GM21723 (cell line): ENCODE measurements around the gene ADAMTS14.
"Not testable (repeated sequence)": the region's sequence is repeated elsewhere in the genome, so short reads cannot be mapped to it uniquely, and the experiment has no call there.

Experiments used
- ATAC-seq: cut with Tn5 transposase; IDR thresholded peaks from one replicate; pipeline ENCODE4 v1.9.1; 2021; ENCODE audit warnings: mild to moderate bottlenecking, moderate library complexity; ENCODE audit not compliant: unreplicated experiment

Gene ADAMTS14, protein sequence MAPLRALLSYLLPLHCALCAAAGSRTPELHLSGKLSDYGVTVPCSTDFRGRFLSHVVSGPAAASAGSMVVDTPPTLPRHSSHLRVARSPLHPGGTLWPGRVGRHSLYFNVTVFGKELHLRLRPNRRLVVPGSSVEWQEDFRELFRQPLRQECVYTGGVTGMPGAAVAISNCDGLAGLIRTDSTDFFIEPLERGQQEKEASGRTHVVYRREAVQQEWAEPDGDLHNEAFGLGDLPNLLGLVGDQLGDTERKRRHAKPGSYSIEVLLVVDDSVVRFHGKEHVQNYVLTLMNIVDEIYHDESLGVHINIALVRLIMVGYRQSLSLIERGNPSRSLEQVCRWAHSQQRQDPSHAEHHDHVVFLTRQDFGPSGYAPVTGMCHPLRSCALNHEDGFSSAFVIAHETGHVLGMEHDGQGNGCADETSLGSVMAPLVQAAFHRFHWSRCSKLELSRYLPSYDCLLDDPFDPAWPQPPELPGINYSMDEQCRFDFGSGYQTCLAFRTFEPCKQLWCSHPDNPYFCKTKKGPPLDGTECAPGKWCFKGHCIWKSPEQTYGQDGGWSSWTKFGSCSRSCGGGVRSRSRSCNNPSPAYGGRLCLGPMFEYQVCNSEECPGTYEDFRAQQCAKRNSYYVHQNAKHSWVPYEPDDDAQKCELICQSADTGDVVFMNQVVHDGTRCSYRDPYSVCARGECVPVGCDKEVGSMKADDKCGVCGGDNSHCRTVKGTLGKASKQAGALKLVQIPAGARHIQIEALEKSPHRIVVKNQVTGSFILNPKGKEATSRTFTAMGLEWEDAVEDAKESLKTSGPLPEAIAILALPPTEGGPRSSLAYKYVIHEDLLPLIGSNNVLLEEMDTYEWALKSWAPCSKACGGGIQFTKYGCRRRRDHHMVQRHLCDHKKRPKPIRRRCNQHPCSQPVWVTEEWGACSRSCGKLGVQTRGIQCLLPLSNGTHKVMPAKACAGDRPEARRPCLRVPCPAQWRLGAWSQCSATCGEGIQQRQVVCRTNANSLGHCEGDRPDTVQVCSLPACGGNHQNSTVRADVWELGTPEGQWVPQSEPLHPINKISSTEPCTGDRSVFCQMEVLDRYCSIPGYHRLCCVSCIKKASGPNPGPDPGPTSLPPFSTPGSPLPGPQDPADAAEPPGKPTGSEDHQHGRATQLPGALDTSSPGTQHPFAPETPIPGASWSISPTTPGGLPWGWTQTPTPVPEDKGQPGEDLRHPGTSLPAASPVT

GRCh38 chr10:70672165-70673042, at the start of gene ADAMTS14:
ADAMTS14 (plus strand) TSS chr10:70672506; CDS start chr10:70672803, 297 bp downstream.
- no peak for ATAC-seq

- no peak for ATAC-seq
Observed at GRCh38 chr10:70622541-70622940, 49.8 kb upstream of the ADAMTS14 start.

DNA sequence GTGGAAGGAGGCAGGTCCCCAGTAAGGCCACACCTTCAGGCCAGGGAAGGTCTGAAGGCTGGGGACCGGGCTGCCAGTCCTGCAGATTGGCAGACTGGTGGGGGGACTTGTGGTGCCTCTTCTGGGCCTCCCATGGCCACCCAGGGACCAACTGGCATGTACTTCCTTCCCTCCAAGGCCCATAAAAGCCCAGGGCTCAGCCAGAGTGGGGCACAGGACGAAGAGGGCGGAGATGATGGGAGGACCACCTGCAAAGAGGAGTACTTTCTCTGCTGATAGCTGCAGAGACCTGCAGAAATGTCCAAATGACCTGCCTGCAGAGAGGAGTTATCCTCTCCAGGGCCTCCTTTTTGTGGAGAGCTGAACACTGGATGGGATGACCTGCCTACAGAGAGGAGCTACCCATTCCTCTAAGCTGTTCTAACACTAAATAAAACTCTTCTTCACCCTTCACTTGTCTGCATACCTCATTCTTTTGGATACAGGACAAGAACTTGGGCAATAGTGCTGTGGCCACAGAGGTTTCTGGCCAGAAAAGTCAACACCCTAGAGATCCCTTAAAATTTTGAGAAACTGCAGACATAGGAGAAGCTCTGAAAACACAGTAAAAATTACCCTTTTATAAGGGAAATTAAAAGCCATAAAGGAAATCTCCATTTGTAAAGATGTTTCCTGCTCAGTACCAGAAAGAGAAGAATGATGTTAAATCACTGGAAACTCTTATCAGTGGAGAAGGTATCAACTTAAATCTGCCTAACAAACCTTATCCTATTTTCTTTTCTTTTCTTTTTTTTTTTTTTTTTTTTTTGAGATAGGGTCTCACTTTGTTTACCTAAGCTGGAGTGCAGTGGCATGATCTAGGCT, 49.1 kb upstream of the ADAMTS14 start:
- no peak for ATAC-seq

GRCh38 chr10:70626056-70626455, 46.2 kb upstream of the ADAMTS14 start:
- ATAC-seq = no peak

GRCh38 chr10:70629338-70629737, 43.0 kb upstream of the ADAMTS14 start:
- no peak for ATAC-seq

- ATAC-seq = not testable (repeated sequence)
Observed at GRCh38 chr10:70631735-70632134, 40.6 kb upstream of the ADAMTS14 start.

DNA sequence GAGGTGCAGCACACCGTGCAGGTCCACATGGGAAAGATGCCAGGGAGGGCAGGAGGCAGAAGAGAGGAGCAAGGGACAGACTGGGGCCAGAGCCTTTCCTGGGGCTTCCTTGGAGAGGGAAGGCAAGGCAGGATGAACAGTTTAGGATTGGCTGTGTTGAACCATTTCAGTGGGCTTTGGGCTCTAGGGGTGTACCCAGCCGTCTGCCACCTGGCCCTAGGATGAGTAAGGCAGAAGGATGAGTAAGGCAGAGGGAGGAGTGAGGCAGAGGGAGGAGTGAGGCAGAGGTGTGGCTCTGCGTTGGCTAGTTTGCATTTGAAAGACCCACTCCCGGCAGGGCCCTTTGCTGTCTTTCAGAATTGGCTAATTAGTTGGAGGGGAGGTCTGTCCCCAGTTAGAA, 38.3 kb upstream of the ADAMTS14 start:
- no peak for ATAC-seq

DNA sequence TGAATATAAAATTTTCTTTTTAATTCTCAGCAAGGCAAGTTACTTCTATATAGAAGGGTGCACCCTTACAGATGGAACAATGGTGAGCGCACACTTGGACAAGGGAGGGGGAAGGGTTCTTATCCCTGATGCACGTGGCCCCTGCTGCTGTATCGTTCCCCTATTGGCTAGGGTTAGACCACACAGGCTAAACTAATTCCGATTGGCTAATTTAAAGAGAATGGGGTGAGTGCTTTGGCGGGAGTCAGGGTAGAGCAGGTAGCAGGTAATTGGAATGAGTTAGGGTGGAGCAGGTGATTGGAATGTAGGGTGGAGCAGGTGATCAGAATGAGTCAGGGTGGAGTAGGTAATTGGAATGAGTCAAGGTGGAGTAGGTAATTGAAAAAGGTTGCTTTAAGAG, 37.8 kb upstream of the ADAMTS14 start:
- not testable (repeated sequence) for ATAC-seq

DNA sequence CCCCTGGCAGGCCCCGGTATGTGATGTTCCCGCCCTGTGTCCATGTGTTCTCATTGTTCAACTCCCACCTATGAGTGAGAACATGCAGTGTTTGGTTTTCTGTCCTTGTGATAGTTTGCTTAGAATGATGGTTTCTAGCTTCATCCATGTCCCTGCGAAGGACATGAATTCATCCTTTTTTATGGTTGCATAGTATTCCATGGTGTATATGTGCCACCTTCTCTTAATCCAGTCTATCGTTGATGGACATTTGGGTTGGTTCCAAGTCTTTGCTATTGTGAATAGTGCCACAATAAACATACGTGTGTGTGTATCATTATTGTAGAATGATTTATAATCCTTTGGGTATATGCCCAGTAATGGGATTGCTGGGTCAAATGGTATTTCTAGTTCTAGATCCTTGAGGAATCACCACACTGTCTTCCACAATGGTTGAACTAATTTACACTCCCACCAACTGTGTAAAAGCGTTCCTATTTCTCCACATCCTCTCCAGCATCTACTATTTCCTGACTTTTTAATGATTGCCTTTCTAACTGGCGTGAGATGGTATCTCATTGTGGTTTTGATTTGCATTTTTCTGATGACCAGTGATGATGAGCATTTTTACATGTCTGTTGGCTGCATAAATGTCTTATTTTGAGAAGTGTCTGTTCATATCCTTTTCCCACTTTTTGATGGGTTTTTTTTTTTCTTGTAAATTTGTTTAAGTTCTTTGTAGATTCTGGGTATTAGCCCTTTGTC, 32.5 kb upstream of the ADAMTS14 start:
- ATAC-seq = not testable (repeated sequence)

GRCh38 chr10:70643272-70643671, 29.0 kb upstream of the ADAMTS14 start:
- not testable (repeated sequence) for ATAC-seq

DNA sequence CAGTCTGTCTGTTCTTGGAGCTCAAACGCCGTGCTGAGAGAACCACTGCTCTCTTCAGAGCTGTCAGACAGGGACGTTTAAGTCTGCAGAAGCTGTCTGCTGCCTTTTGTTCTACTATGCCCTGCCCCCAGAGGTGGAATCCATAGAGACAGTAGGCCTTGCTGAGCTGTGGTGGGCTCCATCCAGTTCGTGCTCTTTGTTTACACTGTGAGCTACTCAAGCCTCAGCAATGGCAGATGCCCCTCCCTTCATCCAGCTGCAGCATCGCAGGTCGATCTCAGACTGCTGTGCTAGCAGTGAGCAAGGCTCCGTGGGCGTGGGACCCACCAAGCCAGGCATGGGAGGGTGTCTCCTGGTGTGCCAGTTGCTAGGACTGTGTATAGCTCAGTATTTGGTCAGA, 27.3 kb upstream of the ADAMTS14 start:
- ATAC-seq = not testable (repeated sequence)

- ATAC-seq = no peak
Observed at GRCh38 chr10:70647086-70647485, 25.2 kb upstream of the ADAMTS14 start.

GRCh38 chr10:70648427-70648826, 23.9 kb upstream of the ADAMTS14 start:
- no peak for ATAC-seq

DNA sequence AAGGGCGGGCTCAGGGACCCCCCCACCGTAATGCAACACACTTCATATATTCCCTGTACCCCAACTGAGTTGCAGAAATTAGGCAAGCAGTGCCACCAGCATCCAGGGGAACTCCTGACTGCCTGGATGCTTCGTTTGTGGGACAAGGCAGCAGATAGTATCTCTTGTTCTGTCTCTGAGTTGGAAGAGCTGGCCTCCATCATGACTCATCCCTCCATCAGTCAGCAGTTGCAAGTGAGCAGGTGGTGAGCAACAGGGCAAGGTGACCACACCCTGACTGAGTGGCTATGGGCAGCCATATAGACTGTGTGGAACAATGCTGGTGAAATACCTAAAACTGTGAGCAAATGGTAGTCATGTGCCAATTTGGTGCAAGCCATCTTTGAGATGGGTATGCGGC, 22.8 kb upstream of the ADAMTS14 start:
- ATAC-seq = no peak

- no peak for ATAC-seq
Observed at GRCh38 chr10:70650104-70650503, 22.2 kb upstream of the ADAMTS14 start.

- no peak for ATAC-seq
Observed at GRCh38 chr10:70650718-70651117, 21.6 kb upstream of the ADAMTS14 start.

DNA sequence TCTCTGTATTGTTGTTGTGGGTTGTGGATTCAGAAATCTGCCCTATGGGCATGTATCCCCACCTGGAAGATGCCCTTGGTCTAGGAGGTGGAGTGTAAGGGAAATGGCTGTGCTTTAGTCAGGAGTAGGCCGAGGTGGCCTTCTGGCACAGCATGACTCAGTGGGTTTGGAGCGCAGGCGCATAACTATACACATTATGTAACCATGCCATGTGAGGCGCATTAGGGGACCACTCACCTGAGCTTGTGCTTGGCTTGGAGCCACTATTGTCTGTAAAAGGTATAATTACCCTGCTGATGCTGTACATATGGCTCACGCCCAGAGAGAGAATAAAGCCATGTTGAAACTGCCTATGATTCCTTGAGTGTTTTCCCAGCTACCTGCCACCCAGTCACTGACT, 20.6 kb upstream of the ADAMTS14 start:
- no peak for ATAC-seq
